Natural killer cell (primary cell): ENCODE measurements around the gene MED1. TPM values are rescaled to one million over a fixed set of nuclear protein-coding genes. Genes with fewer than 3 reads are reported as not detected.
A peak's percentile ranks its signal among the peaks of the same experiment; 100 is the strongest.
"Not testable (repeated sequence)": the region's sequence is repeated elsewhere in the genome, so short reads cannot be mapped to it uniquely, and the experiment has no call there.

Source experiments
- ATAC-seq, 3 donors: fragments of 150-1000 bp in 2 of 3; fragments of 200-7000 bp in 1 of 3; cut with Tn5 transposase; 1 replicate in 1 of 3; 2 replicates in 2 of 3; pipeline ENCODE4 v1.10.0; 2021; ENCODE audit warnings: mild to moderate bottlenecking in 2 of 3, moderate library complexity in 2 of 3
- DNase-seq, 2 donors: peaks; one replicate each; pipeline versions ENCODE4 v3.0.0 to v3.0.0-alpha.2; 2013 to 2021; ENCODE audit warnings: mixed read lengths in 1 of 2
- H3K27ac ChIP-seq: one replicate; pipeline ENCODE4 v1.5.1; 2013; ENCODE audit warnings: mild to moderate bottlenecking, low read length
- H3K27me3 ChIP-seq: one replicate; pipeline ENCODE4 v1.6.1; 2013; ENCODE audit warnings: low read length; ENCODE audit not compliant: control insufficient read depth, insufficient read depth
- H3K36me3 ChIP-seq: one replicate; pipeline ENCODE4 v1.6.1; 2013; ENCODE audit warnings: low read length; ENCODE audit not compliant: control insufficient read depth, insufficient read depth
- H3K4me1 ChIP-seq: one replicate; pipeline ENCODE4 v1.6.1; 2013; ENCODE audit warnings: low read length; ENCODE audit not compliant: control insufficient read depth, insufficient read depth
- H3K4me3 ChIP-seq: one replicate; pipeline ENCODE4 v1.5.1; 2013; ENCODE audit warnings: low read length
- H3K9me3 ChIP-seq: one replicate; pipeline ENCODE4 v1.6.1; 2013; ENCODE audit warnings: low read length; ENCODE audit not compliant: control insufficient read depth, insufficient read depth
- H3K27ac Mint-ChIP-seq, 2 donors: one replicate each; pipeline ENCODE4 v1.8.0; 2022; ENCODE audit warnings: mild to moderate bottlenecking in 2 of 2, mixed read lengths in 2 of 2, moderate library complexity in 1 of 2
- H3K27me3 Mint-ChIP-seq, 2 donors: one replicate each; pipeline ENCODE4 v1.8.0; 2022; ENCODE audit warnings: low read depth in 2 of 2, mixed read lengths in 2 of 2
- H3K36me3 Mint-ChIP-seq: one replicate; pipeline ENCODE4 v1.8.0; 2022; ENCODE audit warnings: mixed read lengths
- H3K4me1 Mint-ChIP-seq, 2 donors: one replicate each; pipeline ENCODE4 v1.8.0; 2022; ENCODE audit warnings: mixed read lengths in 2 of 2
- H3K4me3 Mint-ChIP-seq: one replicate; pipeline ENCODE4 v1.8.0; 2022; ENCODE audit warnings: mild to moderate bottlenecking, moderate library complexity, mixed read lengths
- H3K9me3 Mint-ChIP-seq, 2 donors: one replicate each; pipeline ENCODE4 v1.8.0; 2022; ENCODE audit warnings: mixed read lengths in 2 of 2
- CTCF ChIP-seq: fragments of 200-600 bp; IDR thresholded peaks from one replicate; pipeline ENCODE4 v1.8.0; 2022; ENCODE audit warnings: antibody characterized with exemption
- WGBS: methylation state at CpG from one replicate; pipeline ENCODE4 v1.1.7; 2013; ENCODE audit warnings: missing lambda C conversion rate; ENCODE audit not compliant: insufficient coverage; 5-methylcytosine and 5-hydroxymethylcytosine counted together
- intact Hi-C: fragments of 100-400 bp; cut with micrococcal nuclease; formaldehyde crosslinking; loops from one replicate; pipeline ENCODE4 v1.14.2; 2022
- total RNA-seq, 4 donors: library from RNA; stranded (reverse); fragments of 120-200 nt in 1 of 4; gene quantifications; one replicate each; pipeline versions ENCODE4 v1.2.3 to v1.2.4, GENCODE V29; 2013 to 2022

The MED1 gene
- total RNA-seq, 3 donors from 2014 or later (not counting 1 experiment from before 2014, with no cell fraction given): 44.3 to 63.8 (median 53.4) TPM

GRCh38 chr17:39450051-39450450 lies 1.0 kb downstream of the MED1 start:
- ATAC-seq (no peak), DNase-seq (no peak)
- peaks cover 18% of the 10 kb centered on the region for H3K4me1 ChIP-seq
- Mint-ChIP-seq H3K4me3 (peak overlapping the region; percentile 94), H3K4me1 (peaks cover 17 to 21% of the 10 kb centered on the region in 2 donors), H3K9me3 (no peaks in the 10 kb centered on the region), H3K27ac (peak overlapping the region; percentile 92 to 97), H3K27me3 (no peaks in the 10 kb centered on the region), H3K36me3 (no peaks in the 10 kb centered on the region)
- H3K27ac ChIP-seq: no peak overlapping the region
- WGBS: 91% methylated on average over 13 of the region's 13 CpGs
- no peak for TF ChIP-seq CTCF
- intact Hi-C loops: no loop called here
- H3K4me3 ChIP-seq: no peak overlapping the region
- H3K27me3 ChIP-seq: no peaks in the 10 kb centered on the region
- no peaks in the 10 kb centered on the region for H3K9me3 ChIP-seq
- H3K36me3 ChIP-seq: peaks cover 8% of the 10 kb centered on the region

GRCh38 chr17:39447561-39447960 lies 3.5 kb downstream of the MED1 start:
- no peaks in the 10 kb centered on the region for H3K9me3 ChIP-seq
- H3K4me1 ChIP-seq: peaks cover 18% of the 10 kb centered on the region
- intact Hi-C loops: no loop called here
- H3K27me3 Mint-ChIP-seq: no peaks in the 10 kb centered on the region
- H3K4me1 Mint-ChIP-seq: peaks cover 17 to 28% of the 10 kb centered on the region in 2 donors
- no peak overlapping the region for H3K4me3 ChIP-seq
- WGBS: 92% methylated on average over 4 of the region's 5 CpGs
- DNase-seq (no peak), ATAC-seq (no peak)
- no peaks in the 10 kb centered on the region for H3K27me3 ChIP-seq
- peaks cover 9% of the 10 kb centered on the region for H3K36me3 Mint-ChIP-seq
- peak overlapping the region in 1 of 2 donors; percentile 29 for H3K27ac Mint-ChIP-seq
- H3K4me3 Mint-ChIP-seq: no peak overlapping the region
- TF ChIP-seq CTCF: no peak
- peaks cover 19% of the 10 kb centered on the region for H3K36me3 ChIP-seq
- H3K9me3 Mint-ChIP-seq: no peaks in the 10 kb centered on the region
- H3K27ac ChIP-seq: no peak overlapping the region

GRCh38 chr17:39443326-39443725 lies 7.7 kb downstream of the MED1 start:
- H3K36me3 Mint-ChIP-seq: peaks cover 18% of the 10 kb centered on the region
- Histone ChIP-seq H3K27me3 (no peaks in the 10 kb centered on the region), H3K4me3 (no peak overlapping the region), H3K27ac (no peak overlapping the region), H3K36me3 (peaks cover 45% of the 10 kb centered on the region), H3K9me3 (no peaks in the 10 kb centered on the region), H3K4me1 (no peaks in the 10 kb centered on the region)
- no peaks in the 10 kb centered on the region for H3K9me3 Mint-ChIP-seq
- no peaks in the 10 kb centered on the region for H3K27me3 Mint-ChIP-seq
- intact Hi-C loops: no loop called here
- no peak overlapping the region for H3K27ac Mint-ChIP-seq
- DNase-seq: no peak
- peaks cover 6 to 14% of the 10 kb centered on the region in 2 donors for H3K4me1 Mint-ChIP-seq
- no peak overlapping the region for H3K4me3 Mint-ChIP-seq
- TF ChIP-seq CTCF: no peak
- no peak for ATAC-seq

- intact Hi-C loops, H3K9me3 ChIP-seq, H3K27ac ChIP-seq, H3K4me3 ChIP-seq, H3K27me3 Mint-ChIP-seq, ATAC-seq, H3K27me3 ChIP-seq, H3K4me1 Mint-ChIP-seq, DNase-seq, H3K4me3 Mint-ChIP-seq, H3K9me3 Mint-ChIP-seq, H3K4me1 ChIP-seq: not testable (repeated sequence)
- Mint-ChIP-seq H3K27ac (peak overlapping the region in 1 of 2 donors; percentile 44), H3K36me3 (peaks cover 18% of the 10 kb centered on the region)
- peaks cover 55% of the 10 kb centered on the region for H3K36me3 ChIP-seq
- 92% methylated on average over 2 of the region's 2 CpGs for whole genome bisulfite sequencing
Measured at GRCh38 chr17:39439868-39440267, 11.2 kb downstream of the MED1 start.
